Fibroblast of upper back skin (primary cell): ENCODE measurements around the gene CCR5.
A peak's percentile ranks its signal among the peaks of the same experiment; 100 is the strongest.
"Not testable (repeated sequence)": the region's sequence is repeated elsewhere in the genome, so short reads cannot be mapped to it uniquely, and the experiment has no call there.

ENCODE experiments used
- DNase-seq: peaks from one replicate; pipeline ENCODE4 v3.0.0-alpha.2; 2013

The CCR5 gene

DNA sequence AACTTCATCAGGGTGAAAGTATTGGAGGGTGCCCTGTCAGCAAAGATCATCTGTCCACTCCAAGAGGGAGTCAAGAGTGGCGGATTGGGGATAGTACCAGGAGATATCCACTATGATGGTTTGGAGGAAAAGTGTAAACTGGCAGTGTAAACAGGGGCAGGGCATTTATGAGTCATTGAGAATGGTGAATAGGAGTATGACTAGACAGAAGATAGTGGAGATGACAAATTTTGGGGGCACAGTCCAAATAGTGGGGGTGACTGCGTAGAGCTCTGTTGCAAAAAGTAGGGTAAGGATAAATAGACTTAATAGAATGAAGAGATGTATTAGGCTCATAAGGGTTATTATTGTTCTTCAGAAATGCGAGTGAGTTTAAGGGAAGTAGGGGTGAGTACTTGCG is 18.1 kb downstream of the CCR5 start:
- not testable (repeated sequence) for DNase-seq

DNA sequence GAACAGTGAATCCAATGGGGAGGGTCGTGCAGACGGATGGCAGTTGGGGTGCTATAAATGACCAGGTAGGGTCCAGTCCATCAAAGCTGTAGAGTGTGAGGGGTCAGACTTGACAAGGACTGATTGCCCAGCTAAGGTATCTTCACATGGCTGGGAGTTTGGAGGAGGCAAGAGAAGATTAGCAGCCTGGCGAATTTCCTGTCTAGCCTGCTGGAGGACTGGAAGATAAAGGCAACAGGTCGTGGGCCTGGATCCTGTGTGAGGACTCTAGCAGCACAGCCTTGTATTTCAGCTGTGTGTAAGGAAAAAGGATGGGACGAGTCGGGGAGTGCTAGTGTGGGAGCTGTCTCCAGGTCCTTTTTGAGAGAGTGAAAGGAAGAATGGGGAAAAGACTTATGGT is 18.6 kb downstream of the CCR5 start:
- DNase-seq = no peak

DNA sequence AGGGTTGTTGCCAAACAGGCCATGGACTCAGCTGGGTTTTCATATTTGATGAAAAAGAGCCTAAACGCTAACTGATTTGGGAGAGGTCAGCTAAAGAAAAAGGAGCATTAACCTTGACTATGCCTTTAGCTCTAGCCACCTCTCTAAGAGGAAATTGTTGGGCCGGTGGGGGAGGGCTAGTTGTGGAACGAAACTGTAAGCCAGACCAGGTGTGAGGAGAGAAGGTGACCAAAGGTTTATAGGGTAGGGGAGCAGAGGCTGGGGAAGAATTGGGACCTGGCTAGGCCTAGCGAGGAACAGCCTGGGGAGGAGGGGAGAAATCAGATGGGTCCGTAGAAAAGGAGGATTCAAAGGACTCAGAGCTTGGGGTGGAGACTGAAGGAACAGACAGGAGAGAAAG is 20.8 kb downstream of the CCR5 start:
- DNase-seq = not testable (repeated sequence)

DNA sequence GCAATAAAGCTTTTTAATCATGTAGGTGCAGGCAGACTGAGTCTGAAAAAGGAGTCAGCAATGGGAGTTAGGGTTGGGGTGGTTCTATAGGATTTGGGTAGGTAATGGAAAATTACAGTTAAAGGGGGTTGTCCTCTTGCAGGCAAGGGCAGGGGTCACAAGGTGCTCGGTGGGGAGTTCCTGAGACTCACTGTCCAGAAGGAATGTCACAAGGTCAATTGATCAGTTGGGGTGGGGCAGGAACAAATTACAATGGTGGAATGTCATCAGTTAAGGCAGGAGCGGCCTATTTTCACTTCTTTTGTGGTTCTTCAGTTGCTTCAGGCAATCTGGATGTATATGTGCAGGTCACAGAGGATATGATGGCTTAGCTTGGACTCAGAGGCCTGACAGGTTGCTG is 22.3 kb downstream of the CCR5 start:
- no peak for DNase-seq

DNA sequence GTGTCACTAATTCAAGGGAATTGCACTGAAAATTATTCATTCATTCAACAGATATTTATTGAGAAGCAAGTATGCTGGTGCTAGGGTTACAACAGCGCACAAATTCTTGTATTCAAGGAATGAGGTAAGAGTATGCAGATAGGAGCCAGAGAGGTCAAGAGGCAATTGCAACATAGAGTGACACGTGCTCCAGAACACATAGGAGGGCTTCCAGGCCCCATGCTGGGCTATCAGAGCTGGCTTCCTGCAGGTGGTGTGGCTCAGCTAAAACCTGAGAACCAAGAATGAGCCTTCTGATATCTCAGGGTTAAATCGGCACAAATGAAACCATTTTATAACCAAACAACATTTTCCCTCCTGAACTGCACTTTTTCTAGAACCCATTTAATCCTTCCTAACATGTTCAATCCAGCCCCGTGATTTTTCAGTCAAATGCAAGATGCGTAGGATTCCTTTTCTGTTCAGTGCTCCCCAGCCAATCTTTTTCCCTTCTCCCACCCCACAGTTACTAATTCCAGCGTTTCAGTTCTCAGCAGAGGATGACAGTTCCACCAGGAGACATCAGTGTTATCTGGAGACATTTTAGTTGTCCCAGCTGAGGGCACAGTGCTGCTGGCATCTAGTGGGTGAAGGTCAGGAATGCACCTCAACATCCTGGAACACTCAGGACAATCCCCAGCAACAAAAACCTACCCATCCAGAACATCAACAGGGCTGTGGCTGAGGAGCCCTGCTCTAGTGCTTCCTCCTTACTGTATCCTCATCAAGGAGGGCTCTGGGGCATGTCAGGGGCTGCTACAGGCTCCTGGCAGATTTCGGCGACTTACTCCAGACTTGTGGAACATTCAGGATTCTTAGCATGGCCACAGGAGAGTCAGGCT is 23.0 kb downstream of the CCR5 start:
- DNase-seq = no peak

DNA sequence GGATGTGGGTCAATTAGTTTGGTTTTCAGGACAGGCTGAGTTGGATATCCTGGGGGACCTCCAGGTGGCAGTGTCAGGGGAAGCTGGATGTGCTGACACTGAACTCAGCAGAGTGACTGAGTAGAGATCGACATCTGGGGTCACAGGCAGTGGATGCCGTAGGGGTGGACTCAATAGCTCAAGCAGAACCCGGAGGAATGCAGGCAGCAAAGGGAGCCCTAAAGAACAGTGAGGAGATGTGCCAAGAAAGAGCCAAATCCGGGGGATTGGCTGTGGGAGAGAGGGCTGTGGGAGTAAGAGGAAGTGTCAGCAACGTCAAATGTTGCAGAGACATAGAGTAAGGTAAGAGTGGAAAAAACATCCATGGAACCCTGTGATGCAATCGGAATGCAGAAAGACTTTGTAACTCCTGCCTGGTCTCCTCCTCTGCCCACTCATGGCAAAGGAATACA is 24.5 kb downstream of the CCR5 start:
- DNase-seq = no peak

DNA sequence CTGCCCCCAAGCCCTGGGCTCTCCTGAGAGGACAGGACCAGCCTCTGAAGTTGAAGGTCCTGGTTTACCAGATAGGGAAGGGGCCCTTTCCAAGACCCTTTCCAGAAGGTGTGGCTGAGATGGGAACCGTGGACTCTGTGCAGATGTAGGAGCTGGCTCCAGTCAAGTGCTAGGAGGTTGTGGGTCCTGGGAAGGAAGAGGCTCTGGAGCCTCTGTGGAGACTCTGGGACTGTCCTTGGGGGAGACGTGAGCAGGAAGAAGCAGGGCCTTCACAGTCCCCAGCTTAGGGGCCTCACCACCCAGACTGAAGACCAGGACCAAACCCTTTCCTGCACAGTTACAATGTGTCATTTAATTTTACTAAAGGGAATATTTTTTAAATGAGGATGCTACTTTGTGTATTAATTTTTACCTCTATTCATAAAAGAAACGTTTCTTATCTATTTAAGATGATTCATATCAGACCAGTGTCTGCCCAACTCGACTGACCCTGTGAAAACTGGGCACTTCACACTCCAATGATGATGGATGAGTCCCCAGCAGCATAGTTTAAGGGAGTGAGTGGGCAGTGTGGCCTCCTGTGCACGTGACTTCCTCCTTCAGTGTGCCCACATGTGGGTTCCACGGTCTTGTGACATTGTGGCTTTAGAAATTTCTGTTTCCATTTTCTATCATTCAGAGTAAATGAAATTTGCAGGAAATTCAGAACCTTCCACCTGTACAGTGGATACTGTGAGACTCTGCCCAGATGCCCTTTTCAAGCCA is 25.2 kb downstream of the CCR5 start:
- no peak for DNase-seq

DNA sequence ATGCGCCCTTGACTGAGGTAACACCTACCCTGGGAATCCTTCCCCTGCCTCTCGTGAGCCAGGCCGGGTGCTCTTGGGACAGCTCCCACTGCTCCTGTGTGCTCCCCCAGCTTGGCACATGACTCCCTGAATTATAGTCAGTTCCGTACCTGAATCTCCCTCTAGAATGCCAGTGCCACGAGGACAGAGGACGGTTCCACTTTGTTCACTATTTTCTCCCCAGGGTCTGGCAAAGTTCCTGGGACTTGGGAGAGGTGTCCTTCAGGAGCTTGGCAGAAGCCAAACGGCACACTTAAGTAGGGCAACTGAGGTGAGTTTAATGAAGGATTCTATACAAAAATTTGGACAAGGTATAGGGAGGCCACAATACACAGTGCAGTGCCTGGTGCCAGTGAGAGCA is 26.4 kb downstream of the CCR5 start:
- no peak for DNase-seq

DNA sequence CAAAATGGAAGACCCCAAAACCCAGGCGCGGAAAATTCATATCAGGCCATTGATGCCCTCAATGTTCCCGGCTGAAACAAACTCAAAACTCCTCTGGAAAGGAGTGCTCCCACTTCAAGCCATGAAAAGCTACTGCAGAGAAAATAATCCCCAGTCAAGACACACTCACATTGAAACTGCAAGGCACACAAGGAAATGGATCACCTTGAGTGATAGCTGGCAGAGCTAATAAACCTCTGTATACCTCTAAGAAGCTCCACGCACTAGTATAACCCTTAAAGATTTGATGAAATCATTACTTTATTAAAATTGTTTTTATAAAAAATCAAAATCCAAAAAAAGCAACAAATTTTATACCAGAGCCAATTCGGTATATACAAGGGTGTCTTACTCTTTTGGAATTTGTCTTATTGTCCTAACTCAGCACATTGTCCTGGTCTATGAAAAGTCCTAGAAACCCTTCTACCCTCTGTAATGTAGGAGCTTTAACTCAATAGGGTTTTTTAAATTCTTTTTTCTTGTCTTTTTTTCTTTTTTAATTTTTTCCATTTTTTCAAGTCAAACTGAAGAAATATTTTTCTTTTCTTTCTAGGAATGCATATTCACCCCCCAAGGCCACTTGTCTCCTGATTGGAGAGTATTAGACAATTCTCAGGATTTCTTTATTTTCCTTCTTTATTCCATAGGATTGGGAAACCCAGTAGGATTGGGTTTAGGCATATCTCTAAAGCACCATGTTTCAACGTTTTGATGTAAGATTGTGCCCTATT is 27.6 kb downstream of the CCR5 start:
- DNase-seq = no peak

DNA sequence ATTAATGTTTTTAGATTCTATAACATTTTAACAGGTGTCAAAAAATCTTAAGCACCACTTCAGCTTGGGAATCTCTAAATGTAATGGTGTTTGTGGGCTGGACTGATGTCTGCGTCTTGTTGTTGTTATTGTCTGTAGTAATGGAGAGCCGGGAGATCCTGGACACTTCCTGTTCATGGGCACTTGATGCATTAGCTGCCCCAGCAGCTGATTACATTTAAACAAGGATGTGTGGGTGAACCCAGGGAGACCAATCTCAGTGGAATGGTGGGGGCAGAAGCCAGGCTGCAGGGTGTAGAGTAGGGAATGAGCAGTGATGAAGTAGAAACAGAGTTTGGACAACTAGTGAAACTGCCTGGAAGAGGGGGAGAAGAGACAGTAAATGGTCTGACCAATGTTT is 28.4 kb downstream of the CCR5 start:
- DNase-seq = no peak

DNA sequence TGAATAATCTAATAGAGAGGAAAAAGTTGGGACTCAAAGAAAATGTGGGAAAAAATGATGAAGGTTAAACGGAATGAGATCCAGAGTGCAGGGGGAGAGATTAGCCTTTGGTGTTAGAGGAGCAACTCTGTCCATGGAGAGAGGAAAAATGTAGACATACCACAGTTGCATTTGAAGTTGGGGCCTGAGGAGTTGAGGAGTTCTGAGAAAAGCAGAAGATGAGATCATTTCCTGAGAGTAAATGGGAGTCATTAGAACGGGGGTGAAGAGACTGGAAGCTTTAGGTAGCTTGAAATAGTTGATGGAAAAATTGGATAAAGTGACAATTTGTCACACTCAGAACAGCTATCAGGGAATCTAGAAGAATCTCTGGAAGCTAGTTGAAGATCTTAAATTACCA is 28.8 kb downstream of the CCR5 start:
- peak; percentile 21 for DNase-seq

DNA sequence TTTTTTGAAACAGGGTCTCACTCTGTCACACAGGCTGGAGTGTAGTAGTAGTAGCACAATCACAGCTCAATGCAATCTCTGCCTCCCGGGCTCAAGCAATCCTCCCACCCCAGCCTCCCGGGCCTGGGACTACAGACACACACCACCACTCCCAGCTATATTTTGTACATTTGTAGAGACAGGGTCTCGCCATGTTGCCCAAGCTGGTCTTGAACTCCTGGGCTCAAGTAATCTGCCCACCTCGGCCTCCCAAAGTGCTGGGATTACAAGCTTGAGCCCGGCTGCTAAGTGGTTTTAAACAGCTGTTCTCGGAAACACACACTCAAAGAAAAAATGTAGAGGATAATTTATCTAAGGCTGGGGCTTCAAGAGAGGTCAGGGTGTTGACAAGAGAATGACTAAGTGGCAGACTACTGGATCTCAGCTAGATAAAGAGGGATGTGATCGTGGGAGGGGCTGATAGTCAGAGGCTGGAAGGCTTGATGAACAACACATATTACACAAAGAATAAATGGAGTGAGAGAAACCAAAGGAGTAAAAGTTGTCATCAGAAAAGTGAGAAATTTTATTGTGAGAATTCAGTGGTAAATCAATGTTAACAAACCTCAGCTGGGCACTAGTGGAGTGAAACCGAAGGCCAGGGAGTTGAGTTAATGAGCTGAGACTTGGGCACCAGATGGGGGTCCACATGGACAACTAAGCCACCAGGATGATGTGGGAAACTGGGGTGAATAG is 29.4 kb downstream of the CCR5 start:
- DNase-seq = peak; percentile 88

DNA sequence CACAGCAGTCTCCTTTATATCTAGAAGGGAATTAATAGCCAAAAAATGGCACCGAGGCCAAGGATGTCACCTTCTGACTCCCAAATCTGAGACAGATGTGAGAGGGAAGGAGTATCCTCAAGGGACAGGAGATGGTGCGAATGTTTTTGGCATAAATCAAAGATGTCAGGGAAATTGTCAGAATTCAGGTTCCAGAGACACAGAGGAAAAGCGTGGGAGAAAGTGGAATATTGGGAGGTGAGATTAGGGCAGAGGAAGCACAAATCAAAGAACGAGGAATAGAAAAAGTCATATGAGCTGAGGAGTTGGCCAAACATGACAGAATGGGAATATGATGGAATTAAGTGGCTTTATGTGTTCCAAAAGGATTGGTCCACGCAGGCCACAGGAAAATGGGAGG is 30.1 kb downstream of the CCR5 start:
- no peak for DNase-seq

DNA sequence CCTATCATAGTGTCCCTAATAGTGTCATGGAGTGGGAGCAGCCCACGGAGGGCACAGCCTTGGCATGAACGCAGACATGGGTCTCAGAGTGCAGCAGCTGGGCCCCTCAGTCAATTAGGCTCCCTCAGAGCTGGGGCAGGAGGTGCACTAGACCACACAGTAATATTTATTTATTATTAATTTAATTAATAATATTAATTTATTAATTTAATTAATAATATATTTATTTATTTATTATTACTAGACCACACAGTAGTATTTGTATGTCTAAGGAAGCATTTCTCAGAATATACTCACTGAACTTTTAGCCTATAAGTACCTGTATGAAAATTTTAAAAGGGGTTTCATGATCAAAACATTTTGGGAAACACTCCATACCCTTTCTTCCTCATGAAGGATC is 30.8 kb downstream of the CCR5 start:
- no peak for DNase-seq

DNA sequence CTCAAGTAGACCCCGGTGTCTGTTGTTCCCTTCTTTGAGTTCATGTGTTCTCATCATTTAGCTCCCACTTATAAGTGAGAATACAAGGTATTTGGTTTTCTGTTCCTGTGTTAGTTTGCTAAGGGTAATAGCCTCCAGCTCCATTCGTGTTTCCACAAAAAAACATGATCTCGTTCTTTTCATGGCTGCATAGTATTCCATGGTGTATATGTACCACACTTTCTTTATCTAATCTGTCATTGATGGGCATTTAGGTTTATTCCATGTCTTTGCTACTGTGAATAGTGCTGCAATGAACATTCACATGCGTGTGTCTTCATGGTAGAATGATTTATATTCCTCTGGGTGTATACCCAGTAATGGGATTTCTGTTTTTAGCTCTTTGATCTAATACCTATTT is 32.2 kb downstream of the CCR5 start:
- not testable (repeated sequence) for DNase-seq

DNA sequence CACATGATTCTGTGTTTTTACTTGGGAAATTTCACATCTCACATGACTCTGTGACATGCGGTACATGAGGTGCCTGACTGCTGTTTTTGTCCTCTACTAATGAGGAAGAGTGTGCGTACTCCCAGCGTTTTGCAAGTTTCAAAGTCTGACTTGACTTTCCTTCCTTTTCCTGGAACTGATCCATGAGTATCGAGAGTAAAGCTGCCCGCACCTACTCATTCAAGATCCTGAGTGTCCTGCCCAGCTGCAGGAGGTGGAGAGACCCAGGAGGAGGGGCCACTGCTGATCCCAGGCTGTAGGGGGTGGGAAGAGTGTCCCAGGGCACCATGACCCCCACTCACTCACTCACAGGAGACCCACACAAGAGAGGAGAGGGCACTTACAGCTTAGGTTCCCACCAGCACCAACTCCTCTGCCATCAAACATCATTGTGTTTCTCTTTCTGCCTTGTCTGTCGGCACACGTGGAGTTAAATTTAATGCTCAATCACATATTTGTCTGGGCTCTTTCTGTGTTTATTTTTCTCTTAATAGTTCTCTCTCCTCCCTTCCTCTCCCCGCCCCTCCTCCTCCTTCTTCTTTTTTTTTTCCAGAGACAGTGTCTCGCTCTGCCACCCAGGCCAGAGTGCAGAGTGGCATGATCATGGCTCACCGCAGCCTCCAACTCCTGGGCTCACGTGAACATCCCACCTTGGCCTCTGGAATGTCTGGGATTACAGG is 34.7 kb downstream of the CCR5 start:
- DNase-seq = no peak

DNA sequence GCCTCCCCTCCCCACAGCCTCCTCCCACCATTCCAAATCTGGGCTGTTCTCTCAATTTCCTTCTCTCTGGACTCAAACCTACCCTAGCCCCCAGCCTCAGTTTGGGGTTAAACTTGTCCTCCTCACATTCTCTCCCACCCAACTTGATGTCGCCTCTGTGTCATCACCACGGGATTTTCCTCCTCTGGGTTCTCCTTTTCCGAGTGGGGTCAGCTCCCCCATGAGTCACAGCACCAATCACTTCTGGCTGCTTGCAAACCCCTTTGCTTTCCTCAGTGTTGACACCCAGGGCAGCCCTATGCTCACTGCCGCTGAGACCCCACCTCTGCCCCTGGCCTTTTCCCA is 35.7 kb downstream of the CCR5 start:
- DNase-seq = no peak

DNA sequence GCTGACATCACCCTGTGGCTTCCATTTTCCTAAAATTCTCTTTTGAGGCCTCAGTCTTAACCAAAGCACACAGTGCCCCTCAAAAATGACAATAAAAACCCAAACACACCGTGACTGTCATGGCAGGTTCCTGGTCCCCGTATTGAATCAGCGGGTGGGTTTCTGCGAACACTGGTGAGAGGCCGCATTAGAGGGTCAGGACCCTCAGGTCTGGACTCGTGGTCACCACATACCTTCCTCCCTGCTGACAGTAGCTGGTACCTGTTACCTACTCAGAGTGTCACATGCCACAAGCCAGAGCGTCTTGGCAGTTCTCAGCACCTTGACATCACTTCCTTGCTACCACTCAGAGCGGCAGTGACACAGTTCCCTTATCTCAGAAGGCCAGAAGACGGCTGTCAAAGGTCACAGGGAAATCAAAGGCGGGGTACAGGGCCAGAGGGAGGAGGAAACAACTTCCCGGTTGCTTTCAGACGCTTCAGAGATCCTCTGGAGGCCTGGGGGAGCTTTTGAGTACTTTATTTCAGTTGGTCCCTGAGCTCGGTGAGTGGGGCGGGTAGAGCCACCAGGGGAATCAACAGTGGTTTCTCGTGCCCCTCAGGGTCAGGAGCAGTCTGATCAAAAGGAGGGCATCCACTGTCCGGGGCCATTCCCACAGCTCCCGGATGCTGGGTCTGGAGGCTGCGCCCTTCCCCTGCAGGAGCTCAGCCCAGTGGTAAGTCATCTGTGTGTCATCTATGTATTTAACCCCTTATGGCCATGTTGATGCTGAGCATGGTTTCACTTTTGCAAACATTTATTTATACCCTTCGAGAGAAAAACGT is 36.3 kb downstream of the CCR5 start, which contains the start of the genes CCR5AS and CCRL2:
Gene CCR5AS, minus strand, starts transcription at position 279 of the 824 bp plus-strand sequence.
Gene CCRL2, plus strand, starts transcription at position 472 of the 824 bp plus-strand sequence. CDS start 821 bp downstream, outside the sequence.
- DNase-seq = no peak

DNA sequence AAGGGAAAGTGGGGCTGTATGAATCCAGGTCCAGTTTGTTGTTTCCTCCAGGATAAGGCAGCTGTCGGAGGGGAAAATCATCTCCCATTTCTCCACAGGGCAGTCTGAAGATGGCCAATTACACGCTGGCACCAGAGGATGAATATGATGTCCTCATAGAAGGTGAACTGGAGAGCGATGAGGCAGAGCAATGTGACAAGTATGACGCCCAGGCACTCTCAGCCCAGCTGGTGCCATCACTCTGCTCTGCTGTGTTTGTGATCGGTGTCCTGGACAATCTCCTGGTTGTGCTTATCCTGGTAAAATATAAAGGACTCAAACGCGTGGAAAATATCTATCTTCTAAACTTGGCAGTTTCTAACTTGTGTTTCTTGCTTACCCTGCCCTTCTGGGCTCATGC is 37.2 kb downstream of the CCR5 start:
- no peak for DNase-seq

DNA sequence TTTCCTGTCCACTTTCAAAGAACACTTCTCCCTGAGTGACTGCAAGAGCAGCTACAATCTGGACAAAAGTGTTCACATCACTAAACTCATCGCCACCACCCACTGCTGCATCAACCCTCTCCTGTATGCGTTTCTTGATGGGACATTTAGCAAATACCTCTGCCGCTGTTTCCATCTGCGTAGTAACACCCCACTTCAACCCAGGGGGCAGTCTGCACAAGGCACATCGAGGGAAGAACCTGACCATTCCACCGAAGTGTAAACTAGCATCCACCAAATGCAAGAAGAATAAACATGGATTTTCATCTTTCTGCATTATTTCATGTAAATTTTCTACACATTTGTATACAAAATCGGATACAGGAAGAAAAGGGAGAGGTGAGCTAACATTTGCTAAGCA is 38.1 kb downstream of the CCR5 start:
- no peak for DNase-seq
